Mesenchymal stem cell (in vitro differentiated cells and primary cell): ENCODE data around the gene RPUSD3.

Source experiments
- DNase-seq: peaks from one replicate; pipeline ENCODE4 v3.0.0-alpha.2; 2013
- H2AFZ ChIP-seq: one replicate; pipeline ENCODE4 v1.6.1; 2013; ENCODE audit warnings: low read depth, mild to moderate bottlenecking, control low read depth, inconsistent platforms, low read length, moderate library complexity
- H2AK5ac ChIP-seq: 2 replicates; pipeline ENCODE4 v1.6.1; 2013; ENCODE audit warnings: low read length, moderate library complexity, mild to moderate bottlenecking, inconsistent platforms; ENCODE audit not compliant: severe bottlenecking
- H2BK120ac ChIP-seq: one replicate; pipeline ENCODE4 v1.6.1; 2013; ENCODE audit warnings: low read depth, mild to moderate bottlenecking, inconsistent platforms, low read length, moderate library complexity
- H2BK12ac ChIP-seq, 2 experiments: one replicate each; pipeline ENCODE4 v1.6.1; 2013; ENCODE audit warnings: inconsistent platforms in 2 of 2, low read length in 2 of 2, mild to moderate bottlenecking in 2 of 2, moderate library complexity in 2 of 2, control low read depth in 1 of 2
- H2BK15ac ChIP-seq: one replicate; pipeline ENCODE4 v1.6.1; 2013; ENCODE audit warnings: mild to moderate bottlenecking, low read depth, inconsistent platforms; ENCODE audit not compliant: poor library complexity, severe bottlenecking
- H2BK5ac ChIP-seq: 2 replicates; pipeline ENCODE4 v1.6.1; 2013; ENCODE audit warnings: low read depth, mild to moderate bottlenecking, low read length, control low read depth, inconsistent platforms; ENCODE audit not compliant: poor library complexity, severe bottlenecking
- H3K14ac ChIP-seq, 2 experiments: one replicate each; pipeline ENCODE4 v1.6.1; 2013; ENCODE audit warnings: inconsistent platforms in 2 of 2, low read length in 2 of 2, control low read depth in 1 of 2, mild to moderate bottlenecking in 1 of 2, moderate library complexity in 1 of 2
- H3K18ac ChIP-seq, 2 experiments: one replicate each; pipeline ENCODE4 v1.6.1; 2013; ENCODE audit warnings: inconsistent platforms in 2 of 2, low read length in 2 of 2, control low read depth in 1 of 2, low read depth in 1 of 2, mild to moderate bottlenecking in 1 of 2
- H3K23ac ChIP-seq, 2 experiments: one replicate each; pipeline ENCODE4 v1.6.1; 2013; ENCODE audit warnings: inconsistent platforms in 2 of 2, low read length in 2 of 2, mild to moderate bottlenecking in 2 of 2, moderate library complexity in 2 of 2, control low read depth in 1 of 2
- H3K27ac ChIP-seq: 2 replicates; pipeline ENCODE4 v1.5.1; 2013; ENCODE audit warnings: mild to moderate bottlenecking, moderate library complexity, low read length, control low read depth, inconsistent platforms; ENCODE audit not compliant: poor library complexity, severe bottlenecking
- H3K27me3 ChIP-seq, 2 experiments: 2 replicates each; pipeline versions ENCODE4 v1.6.1 to v1.7.0; 2013; ENCODE audit warnings: low read length in 2 of 2, mild to moderate bottlenecking in 2 of 2, moderate library complexity in 2 of 2, control low read depth in 1 of 2, inconsistent platforms in 1 of 2; ENCODE audit not compliant: control insufficient read depth in 1 of 2, insufficient read depth in 1 of 2
- H3K36me3 ChIP-seq, 2 experiments: 2 replicates each; pipeline versions ENCODE4 v1.6.1 to v1.7.0; 2013; ENCODE audit warnings: low read length in 2 of 2, control low read depth in 1 of 2, inconsistent platforms in 1 of 2, low read depth in 1 of 2, mild to moderate bottlenecking in 1 of 2; ENCODE audit not compliant: insufficient read depth in 2 of 2, control insufficient read depth in 1 of 2
- H3K4ac ChIP-seq, 2 experiments: one replicate each; pipeline ENCODE4 v1.6.1; 2013; ENCODE audit warnings: inconsistent platforms in 2 of 2, low read length in 2 of 2, mild to moderate bottlenecking in 2 of 2, moderate library complexity in 2 of 2, control low read depth in 1 of 2, low read depth in 1 of 2
- H3K4me1 ChIP-seq: 2 replicates; pipeline ENCODE4 v1.6.1; 2013; ENCODE audit warnings: low read depth, low read length, control low read depth; ENCODE audit not compliant: control insufficient read depth, insufficient read depth
- H3K4me2 ChIP-seq: 2 replicates; pipeline ENCODE4 v1.6.1; 2013; ENCODE audit warnings: low read length, mild to moderate bottlenecking, inconsistent platforms; ENCODE audit not compliant: poor library complexity, severe bottlenecking
- H3K4me3 ChIP-seq, 2 experiments: 2 replicates each; pipeline versions ENCODE4 v1.5.1 to v1.7.0; 2013; ENCODE audit warnings: low read length in 2 of 2, mild to moderate bottlenecking in 2 of 2, control low read depth in 1 of 2, low read depth in 1 of 2; ENCODE audit not compliant: insufficient read depth in 1 of 2
- H3K79me1 ChIP-seq: replicated peaks from 2 replicates; pipeline ENCODE4 v1.6.1; 2013; ENCODE audit warnings: mild to moderate bottlenecking, control low read depth, low read length, inconsistent platforms; ENCODE audit not compliant: poor library complexity, severe bottlenecking
- H3K9ac ChIP-seq: 2 replicates; pipeline ENCODE4 v1.7.0; 2013; ENCODE audit warnings: mild to moderate bottlenecking, low read length, moderate library complexity
- H3K9me3 ChIP-seq: 2 replicates; pipeline ENCODE4 v1.7.0; 2013; ENCODE audit warnings: mild to moderate bottlenecking, low read length; ENCODE audit not compliant: control insufficient read depth
- H4K8ac ChIP-seq: one replicate; pipeline ENCODE4 v1.6.1; 2013; ENCODE audit warnings: inconsistent platforms, mild to moderate bottlenecking, low read length, moderate library complexity
- H4K91ac ChIP-seq: one replicate; pipeline ENCODE4 v1.6.1; 2013; ENCODE audit warnings: mild to moderate bottlenecking, low read length, inconsistent platforms
- WGBS: methylation state at CpG from one replicate; pipeline ENCODE4 v1.1.7; 2013; ENCODE audit warnings: mixed read lengths; 5-methylcytosine and 5-hydroxymethylcytosine counted together

The RPUSD3 gene

DNA sequence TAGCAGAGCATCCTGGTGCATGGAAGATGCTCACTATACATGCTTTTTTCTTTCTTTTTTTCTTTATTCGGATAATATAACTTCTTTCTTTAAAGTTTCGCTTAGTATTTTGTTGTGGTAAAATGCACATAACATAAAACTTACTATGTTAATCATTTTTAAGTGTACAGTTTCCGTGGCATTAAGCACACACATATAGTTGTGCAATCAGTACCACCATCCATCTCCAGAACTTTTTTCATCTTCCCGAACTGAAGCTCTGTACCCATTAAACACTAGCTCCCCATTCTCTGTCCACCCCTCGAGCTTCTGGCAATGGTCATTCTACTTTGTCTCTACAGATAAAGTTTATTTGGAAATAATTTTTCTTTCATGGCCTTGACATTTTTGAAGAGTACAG lies 45.6 kb upstream of the RPUSD3 start:
- Histone ChIP-seq H3K23ac (no peak overlapping the region), H2BK15ac (no peak overlapping the region), H3K4ac (no peak overlapping the region), H3K4me3 (no peak overlapping the region), H3K9ac (no peak overlapping the region), H3K36me3 (peaks cover 7 to 20% of the 10 kb centered on the region in 2 experiments), H2BK12ac (no peak overlapping the region), H4K91ac (no peak overlapping the region), H3K9me3 (no peaks in the 10 kb centered on the region), H2AK5ac (no peak overlapping the region), H2AFZ (no peak overlapping the region), H3K79me1 (peaks cover 6% of the 10 kb centered on the region), H3K18ac (no peak overlapping the region), H3K4me2 (no peak overlapping the region), H3K27me3 (no peaks in the 10 kb centered on the region), H3K4me1 (peaks cover 2% of the 10 kb centered on the region), H3K27ac (no peak overlapping the region), H3K14ac (no peak overlapping the region), H4K8ac (no peak overlapping the region), H2BK120ac (no peak overlapping the region), H2BK5ac (no peak overlapping the region)
- DNase-seq, result no peak
- WGBS, result 93% methylated on average over 2 of the region's 5 CpGs

DNA sequence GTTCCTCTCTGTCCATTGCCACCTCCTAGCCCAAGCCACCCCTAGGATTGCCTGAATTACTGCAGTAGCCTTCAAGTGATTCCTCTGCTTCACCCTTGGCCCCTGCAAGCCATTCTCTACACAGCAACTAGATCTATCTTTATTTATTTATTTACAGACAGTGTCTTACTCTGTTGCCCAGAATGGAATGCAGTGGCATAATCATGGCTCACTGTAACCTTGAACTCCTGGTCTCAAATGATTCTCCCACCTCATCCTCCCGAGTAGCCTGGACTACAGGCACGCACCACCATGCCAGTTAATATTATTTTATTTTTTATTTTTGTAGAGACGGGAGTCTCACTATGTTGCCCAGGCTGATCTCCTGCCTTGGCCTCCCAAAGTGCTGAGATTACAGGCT lies 44.7 kb upstream of the RPUSD3 start:
- no peak overlapping the region for H3K27ac ChIP-seq
- H3K4me3 ChIP-seq, result no peak overlapping the region
- no peak overlapping the region for H2BK5ac ChIP-seq
- H2BK12ac ChIP-seq, result no peak overlapping the region
- H4K8ac ChIP-seq, result no peak overlapping the region
- no peak for DNase-seq
- no peaks in the 10 kb centered on the region for H3K27me3 ChIP-seq
- no peaks in the 10 kb centered on the region for H3K9me3 ChIP-seq
- H3K79me1 ChIP-seq, result peaks cover 4% of the 10 kb centered on the region
- 89% methylated on average over 1 of the region's 3 CpGs for WGBS
- H2AK5ac ChIP-seq, result no peak overlapping the region
- H3K23ac ChIP-seq, result no peak overlapping the region
- H2AFZ ChIP-seq, result no peak overlapping the region
- H3K18ac ChIP-seq, result peak overlapping the region in 1 of 2 experiments; percentile 55
- H3K4me2 ChIP-seq, result no peak overlapping the region
- no peak overlapping the region for H2BK120ac ChIP-seq
- H2BK15ac ChIP-seq, result no peak overlapping the region
- H3K4me1 ChIP-seq, result no peaks in the 10 kb centered on the region
- no peak overlapping the region for H3K4ac ChIP-seq
- H3K14ac ChIP-seq, result no peak overlapping the region
- peaks cover 7 to 16% of the 10 kb centered on the region in 2 experiments for H3K36me3 ChIP-seq
- H3K9ac ChIP-seq, result no peak overlapping the region
- H4K91ac ChIP-seq, result no peak overlapping the region

DNA sequence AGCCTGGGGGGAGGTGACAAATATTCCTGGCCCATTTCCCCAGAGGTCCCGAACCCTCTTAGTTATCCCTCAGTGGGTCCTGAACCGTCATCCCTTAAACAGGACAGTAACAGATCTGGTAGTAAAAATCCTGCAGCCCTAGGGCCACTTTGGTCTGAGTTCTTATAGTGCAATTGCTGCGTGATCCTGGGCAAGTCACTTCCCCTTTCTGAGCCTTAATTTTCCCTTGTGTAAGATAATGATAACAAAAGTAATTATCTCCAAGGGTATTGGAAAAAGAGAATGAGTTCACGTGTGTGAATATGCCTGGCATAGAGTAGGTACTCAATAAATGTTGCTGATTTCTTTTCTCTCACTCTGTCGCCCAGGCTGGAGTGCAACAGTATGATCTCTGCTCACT lies 43.7 kb upstream of the RPUSD3 start:
- H3K36me3 ChIP-seq, result peaks cover 0 to 6% of the 10 kb centered on the region in 2 experiments
- H4K8ac ChIP-seq, result no peak overlapping the region
- no peak overlapping the region for H3K4me2 ChIP-seq
- no peak overlapping the region for H2BK120ac ChIP-seq
- H3K18ac ChIP-seq, result no peak overlapping the region
- H3K4me1 ChIP-seq, result no peaks in the 10 kb centered on the region
- H3K27me3 ChIP-seq, result no peaks in the 10 kb centered on the region
- no peak overlapping the region for H3K14ac ChIP-seq
- no peak overlapping the region for H3K27ac ChIP-seq
- H3K9me3 ChIP-seq, result no peaks in the 10 kb centered on the region
- H2AFZ ChIP-seq, result no peak overlapping the region
- no peak overlapping the region for H2AK5ac ChIP-seq
- no peak overlapping the region for H2BK15ac ChIP-seq
- no peak overlapping the region for H4K91ac ChIP-seq
- H2BK5ac ChIP-seq, result no peak overlapping the region
- peaks cover 1% of the 10 kb centered on the region for H3K79me1 ChIP-seq
- 95% methylated on average over 5 of the region's 5 CpGs for WGBS
- no peak overlapping the region for H2BK12ac ChIP-seq
- H3K9ac ChIP-seq, result no peak overlapping the region
- DNase-seq, result no peak
- H3K4me3 ChIP-seq, result no peak overlapping the region
- no peak overlapping the region for H3K23ac ChIP-seq
- H3K4ac ChIP-seq, result no peak overlapping the region

DNA sequence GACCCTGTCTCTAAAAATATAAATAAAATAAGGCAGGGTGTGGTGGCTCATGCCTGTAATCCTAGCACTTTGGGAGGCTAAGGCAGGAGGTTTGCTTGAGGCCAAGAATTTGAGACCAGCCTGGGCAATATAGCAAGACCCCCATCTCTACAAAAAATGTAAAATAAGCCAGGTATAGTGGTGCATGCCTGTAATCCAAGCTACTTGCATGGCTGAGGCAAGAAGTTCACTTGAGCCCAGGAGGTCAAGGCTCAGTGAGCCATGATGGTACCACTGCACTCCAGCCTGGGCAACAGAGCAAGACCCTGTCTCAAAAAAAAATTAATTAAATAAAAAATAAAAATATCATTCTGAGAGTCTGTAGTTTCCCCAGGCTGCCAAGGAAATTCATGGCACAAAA lies 42.5 kb upstream of the RPUSD3 start:
- no peak overlapping the region for H2BK5ac ChIP-seq
- no peaks in the 10 kb centered on the region for H3K27me3 ChIP-seq
- H3K23ac ChIP-seq, result no peak overlapping the region
- no peak overlapping the region for H2AK5ac ChIP-seq
- H2BK120ac ChIP-seq, result no peak overlapping the region
- H3K14ac ChIP-seq, result no peak overlapping the region
- no peaks in the 10 kb centered on the region for H3K4me1 ChIP-seq
- no peak overlapping the region for H2AFZ ChIP-seq
- no peak overlapping the region for H3K4me3 ChIP-seq
- H4K91ac ChIP-seq, result no peak overlapping the region
- no peak overlapping the region for H3K18ac ChIP-seq
- no peaks in the 10 kb centered on the region for H3K79me1 ChIP-seq
- no peaks in the 10 kb centered on the region for H3K36me3 ChIP-seq
- no peak overlapping the region for H3K27ac ChIP-seq
- H3K4me2 ChIP-seq, result no peak overlapping the region
- no peak overlapping the region for H3K4ac ChIP-seq
- H4K8ac ChIP-seq, result no peak overlapping the region
- no peaks in the 10 kb centered on the region for H3K9me3 ChIP-seq
- no peak for DNase-seq
- no peak overlapping the region for H2BK15ac ChIP-seq
- peak overlapping the region in 1 of 2 experiments; percentile 63 for H2BK12ac ChIP-seq
- no peak overlapping the region for H3K9ac ChIP-seq
